GM19239 (cell line): Measurements from ENCODE around the gene CARD10.

Source experiments
- DNase-seq: peaks from one replicate; pipeline ENCODE4 v3.0.0; 2011; ENCODE audit warnings: low spot score; ENCODE audit not compliant: insufficient read length
- FAIRE-seq: peaks from 2 replicates; lab custom pipeline; 2011; peaks lifted over from hg19 to GRCh38; lab: Jason Lieb, UNC

CARD10 gene

GRCh38 chr22:37519268-37520195 is at the start of gene CARD10:
Gene CARD10 (minus strand): TSS chr22:37519415. CDS start chr22:37519200, 215 bp downstream.
- DNase-seq: no peak
- FAIRE-seq: no peak

GRCh38 chr22:37568448-37569008 is 49.3 kb upstream of the CARD10 start:
- FAIRE-seq (no peak), DNase-seq (no peak)

- no peak for DNase-seq
Observed at GRCh38 chr22:37568012-37568411, 48.8 kb upstream of the CARD10 start.

GRCh38 chr22:37566903-37567798 is 47.9 kb upstream of the CARD10 start:
- peak; percentile 98 for FAIRE-seq
- DNase-seq: peak; percentile 98

More at GRCh38 chr22:37568012-37568411, 48.8 kb upstream of the CARD10 start:
- no peak for FAIRE-seq

GRCh38 chr22:37566329-37566837 is 47.2 kb upstream of the CARD10 start:
- FAIRE-seq (no peak), DNase-seq (no peak)

- DNase-seq (no peak), FAIRE-seq (no peak)
Observed at GRCh38 chr22:37565830-37566229, 46.6 kb upstream of the CARD10 start.

GRCh38 chr22:37564111-37564711 is 45.0 kb upstream of the CARD10 start:
- FAIRE-seq: no peak
- no peak for DNase-seq

GRCh38 chr22:37563153-37564081 is 44.2 kb upstream of the CARD10 start:
- FAIRE-seq (no peak), DNase-seq (no peak)

- no peak for FAIRE-seq
- DNase-seq: no peak
Observed at GRCh38 chr22:37562049-37562875, 43.0 kb upstream of the CARD10 start.

GRCh38 chr22:37561212-37562048 is 42.2 kb upstream of the CARD10 start:
- FAIRE-seq: peak; percentile 66
- DNase-seq: peak; percentile 91

- DNase-seq: no peak
- no peak for FAIRE-seq
Observed at GRCh38 chr22:37560608-37561211, 41.5 kb upstream of the CARD10 start.

GRCh38 chr22:37559901-37560607 is 40.8 kb upstream of the CARD10 start, which contains the start of gene CDC42EP1:
Gene CDC42EP1 (plus strand): TSS chr22:37560480. CDS start chr22:37566350, 5,870 bp downstream.
- FAIRE-seq: no peak
- no peak for DNase-seq

GRCh38 chr22:37559521-37559900 is 40.3 kb upstream of the CARD10 start:
- FAIRE-seq (no peak), DNase-seq (no peak)

GRCh38 chr22:37558815-37559214 is 39.6 kb upstream of the CARD10 start:
- DNase-seq: no peak
- FAIRE-seq: no peak

- DNase-seq (no peak), FAIRE-seq (no peak)
Observed at GRCh38 chr22:37557321-37558001, 38.2 kb upstream of the CARD10 start.
